ENCODE measurements around the gene MORN5. TPM values are rescaled to one million over a fixed set of nuclear protein-coding genes. Genes with fewer than 3 reads are reported as not detected.

The MORN5 gene
- total RNA-seq, 2 donors from 2014 or later = not detected

- intact Hi-C loops (cut with DNase I) = no loop called here
- Histone ChIP-seq H3K27ac (no peak overlapping the region), H3K4me3 (no peak overlapping the region), H3K4me1 (no peaks in the 10 kb centered on the region), H3K36me3 (replicated peaks in 1 of 2; ENCODE audit: insufficient read depth in 1 of 2, low read depth in 2 of 2) (no peaks in the 10 kb centered on the region), H3K9me3 (no peaks in the 10 kb centered on the region), H3K27me3 (no peaks in the 10 kb centered on the region)
- DNase-seq = no peak
- 29 to 47% methylated on average over 7 of the region's 7 CpGs for WGBS, 2 donors
- ATAC-seq = no peak
- TF ChIP-seq POLR2A (IDR thresholded peaks at IDR 0.05) (no peak), CTCF (IDR thresholded peaks at IDR 0.05) (no peak)
These were observed 37.7 kb downstream of the MORN5 start for GRCh38 chr9:122197426-122197825.

DNA sequence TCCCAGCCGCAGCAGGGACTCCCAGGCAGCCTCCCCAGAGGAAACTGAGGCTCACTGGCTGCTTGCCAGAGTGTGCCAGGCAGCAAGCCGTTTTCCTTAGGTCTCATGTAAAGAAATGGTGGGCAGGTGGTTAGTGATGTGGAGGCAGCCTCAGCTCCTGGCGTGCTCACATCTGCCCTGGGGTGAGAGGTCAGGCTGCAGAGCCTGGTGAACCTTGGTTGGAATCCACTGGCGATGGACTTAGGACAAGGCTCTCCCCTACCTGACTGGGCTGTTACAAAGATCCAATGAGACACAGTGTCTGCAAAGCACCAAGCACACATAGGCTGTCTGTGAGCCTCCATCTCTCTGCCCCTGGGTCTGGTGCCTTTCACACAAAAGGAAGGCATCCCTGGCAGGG is 38.2 kb downstream of the MORN5 start:
- no peak for ATAC-seq

DNA sequence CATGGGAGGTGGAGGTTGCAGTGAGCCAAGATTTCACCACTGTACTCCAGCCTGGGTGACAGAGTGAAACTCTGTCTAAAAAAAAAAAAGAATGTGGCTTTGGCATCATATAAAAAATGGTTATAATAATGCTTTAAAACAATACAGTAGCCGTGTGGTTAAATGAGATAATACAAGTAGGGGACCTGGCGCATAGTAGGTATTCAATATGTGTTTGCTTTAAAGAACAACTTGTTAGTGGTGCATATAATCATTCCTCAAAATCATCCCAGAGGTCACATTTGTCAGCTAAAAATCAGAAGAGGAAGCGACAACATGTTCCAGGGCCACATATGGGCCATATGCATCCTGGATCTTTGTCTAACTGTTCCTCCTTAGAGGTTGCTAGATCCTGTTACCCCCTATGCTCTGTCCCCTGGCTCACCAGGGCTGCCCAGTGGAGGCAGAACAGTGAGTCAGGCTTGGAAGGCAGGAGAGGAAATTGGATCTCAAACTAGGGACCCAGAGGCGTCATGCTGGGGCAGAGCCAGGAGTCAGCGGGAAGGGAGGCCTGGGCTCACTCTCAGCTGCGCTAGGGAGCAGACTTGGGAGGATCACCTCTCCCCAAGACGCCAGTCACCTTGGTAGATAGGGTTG is 41.4 kb downstream of the MORN5 start:
- no peaks in the 10 kb centered on the region for H3K9me3 ChIP-seq
- TF ChIP-seq CTCF (IDR thresholded peaks at IDR 0.05) (no peak), POLR2A (IDR thresholded peaks at IDR 0.05) (no peak)
- WGBS, 2 donors = 75 to 89% methylated on average over 7 of the region's 7 CpGs
- no peak overlapping the region for H3K27ac ChIP-seq
- no peaks in the 10 kb centered on the region for H3K36me3 ChIP-seq (replicated peaks in 1 of 2; ENCODE audit: insufficient read depth in 1 of 2, low read depth in 2 of 2)
- ATAC-seq (no peak), DNase-seq (no peak)
- H3K4me1 ChIP-seq = no peaks in the 10 kb centered on the region
- no peak overlapping the region for H3K4me3 ChIP-seq
- no peaks in the 10 kb centered on the region for H3K27me3 ChIP-seq
- intact Hi-C loops (cut with DNase I) = no loop called here

More for the DNA sequence above, 38.2 kb downstream of the MORN5 start:
- WGBS, 2 donors = 40 to 57% methylated on average over 4 of the region's 4 CpGs
- TF ChIP-seq POLR2A (IDR thresholded peaks at IDR 0.05) = no peak
- TF ChIP-seq CTCF (IDR thresholded peaks at IDR 0.05) = no peak
- no peaks in the 10 kb centered on the region for H3K9me3 ChIP-seq
- H3K4me1 ChIP-seq = no peaks in the 10 kb centered on the region
- H3K36me3 ChIP-seq (replicated peaks in 1 of 2; ENCODE audit: insufficient read depth in 1 of 2, low read depth in 2 of 2) = no peaks in the 10 kb centered on the region
- intact Hi-C loops (cut with DNase I) = no loop called here
- DNase-seq = no peak
- no peaks in the 10 kb centered on the region for H3K27me3 ChIP-seq
- H3K27ac ChIP-seq = no peak overlapping the region
- H3K4me3 ChIP-seq = no peak overlapping the region

GRCh38 chr9:122201641-122202040 is 41.9 kb downstream of the MORN5 start:
- ATAC-seq = no peak
- H3K4me1 ChIP-seq = no peaks in the 10 kb centered on the region
- H3K9me3 ChIP-seq = no peaks in the 10 kb centered on the region
- no peak for TF ChIP-seq POLR2A (IDR thresholded peaks at IDR 0.05)
- no peak for TF ChIP-seq CTCF (IDR thresholded peaks at IDR 0.05)
- no peak overlapping the region for H3K27ac ChIP-seq
- intact Hi-C loops (cut with DNase I) = no loop called here
- 91 to 93% methylated on average over 1 of the region's 1 CpG for WGBS, 2 donors
- no peak for DNase-seq
- no peaks in the 10 kb centered on the region for H3K36me3 ChIP-seq (replicated peaks in 1 of 2; ENCODE audit: insufficient read depth in 1 of 2, low read depth in 2 of 2)
- H3K27me3 ChIP-seq = no peaks in the 10 kb centered on the region
- no peak overlapping the region for H3K4me3 ChIP-seq

DNA sequence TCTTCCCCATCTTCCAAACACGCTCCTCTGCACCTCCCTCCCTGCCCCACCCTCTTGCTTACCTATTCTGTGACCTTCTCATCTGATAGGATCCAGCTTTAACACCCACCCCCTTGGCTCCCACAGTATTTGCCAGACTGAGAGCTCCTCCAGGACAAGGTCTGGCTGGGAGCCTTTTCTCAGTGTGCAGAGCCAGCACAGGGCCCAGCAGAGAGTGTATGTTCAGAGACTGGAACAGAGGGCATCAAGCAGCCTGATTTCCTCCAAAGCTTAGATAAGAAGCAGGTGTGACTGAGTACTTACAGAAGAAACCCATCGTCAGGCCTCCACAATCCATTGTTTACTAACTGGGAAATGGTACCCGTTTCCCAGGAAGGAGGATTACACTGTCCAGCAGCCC is 42.4 kb downstream of the MORN5 start:
- Histone ChIP-seq H3K36me3 (replicated peaks in 1 of 2; ENCODE audit: insufficient read depth in 1 of 2, low read depth in 2 of 2) (no peaks in the 10 kb centered on the region), H3K27ac (no peak overlapping the region), H3K4me3 (no peak overlapping the region), H3K9me3 (no peaks in the 10 kb centered on the region), H3K4me1 (no peaks in the 10 kb centered on the region), H3K27me3 (no peaks in the 10 kb centered on the region)
- WGBS, 2 donors = 50 to 54% methylated on average over 3 of the region's 3 CpGs
- DNase-seq = no peak
- intact Hi-C loops (cut with DNase I) = no loop called here
- TF ChIP-seq CTCF (IDR thresholded peaks at IDR 0.05) (no peak), POLR2A (IDR thresholded peaks at IDR 0.05) (no peak)
- no peak for ATAC-seq

All from body of pancreas (tissue), 4 donors.